ENCODE measurements around the gene TMEFF2. TPM values are rescaled to one million over a fixed set of nuclear protein-coding genes. Genes with fewer than 3 reads are reported as not detected.

Gene TMEFF2
- total RNA-seq, 1 donor from 2014 or later = 6.5 TPM

- DNase-seq (ENCODE audit: low read depth) = no peak
Measured at GRCh38 chr2:192070099-192070498, 124.6 kb downstream of the TMEFF2 start.

DNA sequence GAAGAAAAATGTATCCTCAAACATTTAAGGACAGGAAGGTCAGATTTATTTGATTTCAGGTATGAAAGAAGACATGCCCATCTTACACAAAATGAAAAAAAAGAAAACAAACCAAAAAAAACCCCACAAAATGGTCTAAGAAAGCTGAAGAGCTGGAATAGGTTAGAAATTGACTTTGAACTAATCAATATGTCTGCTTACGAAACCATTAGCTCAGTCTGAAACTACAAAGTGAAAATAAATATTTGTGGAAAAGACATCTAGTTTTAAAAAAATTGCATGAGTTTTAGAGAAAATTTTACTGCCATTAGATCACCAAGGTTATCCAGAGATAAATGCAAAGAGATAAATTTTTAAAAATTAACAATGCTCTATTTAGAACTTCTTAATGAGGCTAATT, 125.3 kb downstream of the TMEFF2 start:
- no peak for DNase-seq (ENCODE audit: low read depth)

DNA sequence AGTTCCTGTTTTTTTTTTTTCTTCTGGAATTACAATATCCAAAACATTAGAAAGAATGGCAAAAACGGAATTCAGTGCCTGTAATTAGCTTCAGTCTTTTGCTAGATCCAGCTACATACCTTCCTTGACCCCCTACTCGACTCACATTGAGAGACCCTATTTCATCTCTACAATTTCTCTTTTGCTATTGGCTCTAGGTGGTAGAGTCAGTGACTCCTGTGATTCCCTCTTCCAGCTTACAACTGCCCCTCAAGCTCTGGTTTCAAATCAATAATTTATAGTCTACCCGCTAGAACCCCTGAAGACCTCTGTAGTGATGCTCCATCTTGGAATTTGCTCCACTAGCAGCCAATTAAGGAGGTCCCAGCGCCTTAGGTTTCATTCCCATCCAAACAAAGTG, 125.8 kb downstream of the TMEFF2 start:
- no peak for DNase-seq (ENCODE audit: low read depth)

- no peak for DNase-seq (ENCODE audit: low read depth)
Measured at GRCh38 chr2:192067631-192068030, 127.1 kb downstream of the TMEFF2 start.

GRCh38 chr2:192064459-192064858, 130.3 kb downstream of the TMEFF2 start:
- DNase-seq (ENCODE audit: low read depth) = no peak

DNA sequence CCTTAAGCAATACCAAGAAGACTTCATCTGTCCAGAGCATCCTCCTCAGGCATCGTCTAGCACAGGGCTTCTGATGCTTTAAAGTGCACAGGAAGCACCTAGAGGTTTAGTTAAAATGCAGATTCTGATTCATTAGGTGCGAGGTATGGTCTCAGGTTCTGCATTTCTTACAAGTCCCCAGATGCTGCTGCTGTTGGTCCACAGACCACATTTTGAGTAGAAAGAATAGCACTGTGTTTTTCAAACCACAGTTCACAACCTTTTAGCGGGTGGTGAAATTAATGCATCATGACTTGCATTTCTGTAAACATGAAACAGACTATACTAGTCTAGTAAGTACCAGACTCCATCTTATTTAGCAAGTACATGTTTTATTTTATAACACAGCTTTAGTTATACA, 134.6 kb downstream of the TMEFF2 start:
- DNase-seq (ENCODE audit: low read depth) = no peak

GRCh38 chr2:192059266-192059665, 135.5 kb downstream of the TMEFF2 start:
- no peak for DNase-seq (ENCODE audit: low read depth)

GRCh38 chr2:192053921-192054320, 140.8 kb downstream of the TMEFF2 start:
- no peak for DNase-seq (ENCODE audit: low read depth)

DNA sequence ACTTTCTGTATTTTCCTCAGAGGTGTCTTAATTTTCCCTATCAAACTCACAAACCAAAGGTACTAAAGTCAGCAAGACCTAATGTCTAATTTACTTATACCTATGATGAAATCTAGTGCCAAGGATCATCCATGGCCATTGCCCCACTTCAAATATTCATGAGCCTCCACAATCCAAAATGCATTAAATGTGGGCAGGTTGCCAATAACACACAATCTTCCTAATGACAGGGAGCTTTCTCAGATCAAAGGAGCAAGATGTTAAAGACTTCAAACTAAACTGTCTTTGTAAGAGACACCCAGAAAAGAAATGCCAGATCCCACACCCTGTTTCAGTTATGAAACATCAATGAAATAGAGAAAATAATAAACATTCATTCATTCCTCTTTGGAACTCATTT, 143.2 kb downstream of the TMEFF2 start:
- no peak for DNase-seq (ENCODE audit: low read depth)

DNA sequence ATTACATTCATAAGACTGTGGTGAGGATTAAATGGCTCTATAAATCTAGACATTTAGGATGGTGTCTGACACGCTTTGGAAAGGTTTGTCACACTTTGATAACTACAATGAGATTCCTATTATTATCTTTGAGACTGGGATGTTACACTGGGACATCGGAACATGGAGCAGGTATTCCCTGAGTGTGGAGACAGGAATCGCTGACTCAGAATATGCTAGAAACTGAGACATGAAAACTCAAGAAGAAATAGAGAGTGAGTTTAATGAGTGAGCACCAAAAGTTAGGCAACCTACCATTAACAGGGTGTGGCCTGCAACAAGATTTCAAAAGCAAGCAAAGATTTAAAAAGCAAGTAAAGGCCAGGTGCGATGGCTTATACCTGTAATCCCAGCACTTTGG, 145.4 kb downstream of the TMEFF2 start:
- no peak for DNase-seq (ENCODE audit: low read depth)

DNA sequence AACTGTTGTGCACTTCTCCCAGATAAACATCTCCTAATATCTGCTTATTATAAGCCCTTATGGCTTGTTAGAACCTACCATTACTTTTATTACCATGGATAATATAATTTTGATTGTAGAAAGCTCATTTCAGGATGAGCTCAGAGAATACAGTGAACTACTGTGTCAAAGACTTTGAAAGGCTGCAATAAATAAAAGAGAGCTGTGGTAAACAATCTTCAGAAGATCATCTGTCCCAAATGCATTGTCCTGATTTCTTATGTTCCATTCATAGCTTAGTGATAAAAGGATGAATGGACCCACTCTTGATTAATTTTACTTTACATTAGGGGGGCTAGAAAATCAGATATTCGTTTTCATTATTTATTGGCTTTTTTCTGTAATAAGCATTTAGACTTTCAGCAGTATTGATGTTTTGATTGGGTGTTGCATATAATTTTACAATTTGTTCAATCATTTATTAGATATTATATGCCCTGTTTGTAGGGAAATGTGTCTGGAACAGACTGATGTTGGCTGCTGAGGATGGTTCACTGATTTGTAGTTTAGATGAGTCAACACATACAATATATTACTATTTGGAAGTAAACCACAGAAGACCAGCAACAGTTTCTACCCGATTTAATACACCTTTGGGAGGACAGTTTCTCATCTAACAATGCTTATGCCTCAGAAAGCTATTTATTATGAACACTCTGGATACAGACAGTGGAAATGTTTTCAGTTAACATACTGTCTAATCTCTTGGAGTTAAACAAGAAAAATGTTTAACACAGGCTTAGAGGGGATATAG, 147.2 kb downstream of the TMEFF2 start:
- no peak for DNase-seq (ENCODE audit: low read depth)

DNA sequence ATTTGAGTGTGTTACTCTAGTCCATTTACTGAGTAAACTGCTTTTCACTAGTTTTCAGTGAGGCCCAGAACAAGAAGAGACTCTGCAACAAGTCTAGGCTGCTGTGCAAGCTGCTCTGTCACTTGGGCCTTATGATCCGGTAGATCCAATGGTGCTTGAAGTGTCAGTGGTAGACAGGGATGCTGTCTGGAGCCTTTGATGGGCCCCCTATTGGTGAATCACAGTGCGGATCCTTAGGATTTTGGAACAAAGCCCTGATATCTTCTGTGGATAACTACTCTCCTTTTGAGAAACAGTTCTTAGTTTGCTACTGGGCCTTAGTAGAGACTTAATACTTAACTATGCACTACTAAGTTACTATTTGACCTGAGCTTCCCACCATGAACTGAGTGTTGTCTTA, 150.2 kb downstream of the TMEFF2 start:
- DNase-seq (ENCODE audit: low read depth) = no peak

DNA sequence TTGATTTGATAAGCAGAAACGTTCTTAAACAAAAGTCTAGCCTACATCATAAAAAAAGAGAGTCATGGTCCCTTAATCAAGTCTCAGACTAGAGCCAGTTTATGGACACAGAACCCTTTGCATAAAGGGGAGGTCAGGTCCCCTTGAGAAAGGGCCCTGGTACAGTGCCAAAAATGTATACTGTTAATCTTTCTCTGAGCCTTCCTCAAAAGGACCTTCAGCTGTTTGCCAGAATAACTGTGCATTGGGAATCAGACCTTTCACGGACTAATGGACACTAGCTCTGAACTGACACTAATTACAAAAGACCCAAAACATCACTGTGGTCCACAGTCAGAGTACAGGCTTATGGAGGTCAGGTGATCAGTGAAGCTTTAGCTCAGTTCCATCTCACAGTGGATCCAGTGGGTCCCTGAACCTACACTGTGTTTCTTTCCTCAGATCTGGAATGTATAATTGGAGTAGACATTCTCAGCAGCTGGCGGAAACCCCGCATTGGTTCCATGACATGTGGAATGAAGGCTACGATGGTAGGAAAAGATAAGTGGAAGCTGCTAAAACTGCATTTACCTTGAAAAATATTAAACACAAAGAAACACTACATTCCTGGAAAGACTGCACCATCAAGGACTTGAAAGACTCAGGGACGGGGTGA, 151.4 kb downstream of the TMEFF2 start:
- DNase-seq (ENCODE audit: low read depth) = no peak

DNA sequence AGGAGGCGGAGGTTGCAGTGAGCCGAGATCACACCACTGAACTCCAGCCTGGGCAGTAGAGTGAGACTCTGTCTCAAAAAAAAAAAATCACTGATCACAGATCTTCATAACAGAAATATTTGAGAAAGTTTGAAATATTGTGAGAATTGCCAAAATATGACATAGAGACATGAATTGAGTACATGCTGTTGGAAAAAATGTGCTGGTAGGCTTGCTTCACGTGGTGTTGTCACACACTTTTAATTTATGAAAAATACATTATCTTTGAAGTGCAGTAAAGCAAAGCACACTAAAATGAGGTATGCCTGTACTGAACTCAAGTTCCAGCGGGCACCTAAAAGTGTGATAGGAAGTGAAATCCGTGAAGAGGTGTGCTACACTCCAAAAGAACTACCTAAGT, 152.6 kb downstream of the TMEFF2 start:
- DNase-seq (ENCODE audit: low read depth) = no peak

DNA sequence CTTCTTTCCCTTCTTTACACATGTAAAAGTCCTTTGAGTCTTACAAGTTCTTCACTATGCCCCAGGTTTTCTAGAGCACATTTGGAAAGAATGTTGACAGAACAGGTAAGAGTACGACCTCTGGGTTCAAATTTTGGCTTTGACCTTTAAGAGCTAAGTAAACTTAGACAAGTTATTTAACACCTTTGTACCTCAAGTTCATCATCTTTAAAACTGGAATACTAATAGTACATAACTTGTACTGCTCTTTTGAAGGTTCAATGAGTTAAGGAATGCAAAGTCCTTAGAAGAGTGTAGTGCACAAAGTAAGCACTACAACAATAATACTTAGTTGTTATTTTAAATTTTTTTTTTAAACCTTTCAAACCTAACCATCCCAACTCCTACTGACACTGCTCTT, 156.6 kb downstream of the TMEFF2 start:
- DNase-seq (ENCODE audit: low read depth) = no peak

GRCh38 chr2:192035731-192036442, 158.8 kb downstream of the TMEFF2 start:
- peak; percentile 71 for DNase-seq (ENCODE audit: low read depth)

DNA sequence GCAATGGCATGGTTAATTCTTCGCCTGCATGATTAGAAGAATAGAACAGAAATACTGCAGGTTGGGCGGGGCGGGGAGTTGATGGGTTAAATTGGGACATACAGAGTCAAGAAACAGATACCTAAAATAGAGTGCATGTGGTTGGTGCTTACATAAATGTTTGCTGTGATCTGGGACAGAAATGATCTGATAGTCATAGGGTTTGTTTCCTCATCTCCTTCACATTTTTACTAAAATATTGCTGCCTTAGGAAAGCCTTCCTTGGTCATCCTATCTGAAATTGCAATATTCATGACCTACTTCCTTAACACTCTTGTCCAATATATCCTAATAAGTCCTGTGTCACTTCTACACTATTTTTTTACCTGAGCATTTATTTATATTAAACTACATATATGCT, 163.9 kb downstream of the TMEFF2 start:
- no peak for DNase-seq (ENCODE audit: low read depth)

DNA sequence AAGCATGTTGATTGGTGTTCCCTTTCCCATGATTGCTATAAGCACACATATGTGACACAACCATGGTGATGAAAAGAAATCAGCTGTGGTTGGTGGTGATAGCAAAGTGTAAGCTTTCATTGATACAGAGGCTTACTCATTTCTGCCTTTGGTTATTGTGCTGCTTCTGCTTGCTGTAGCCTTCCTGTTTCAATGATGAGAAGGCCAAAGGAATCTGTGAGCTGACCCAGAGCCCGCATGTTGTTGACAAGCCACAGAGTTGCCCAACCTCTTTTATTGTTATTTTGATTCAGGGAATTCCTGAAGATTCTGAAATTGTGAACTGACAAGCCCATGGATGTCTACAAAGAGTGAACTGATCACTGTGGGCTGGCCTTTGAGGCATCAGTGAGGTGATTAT, 164.4 kb downstream of the TMEFF2 start:
- no peak for DNase-seq (ENCODE audit: low read depth)

DNA sequence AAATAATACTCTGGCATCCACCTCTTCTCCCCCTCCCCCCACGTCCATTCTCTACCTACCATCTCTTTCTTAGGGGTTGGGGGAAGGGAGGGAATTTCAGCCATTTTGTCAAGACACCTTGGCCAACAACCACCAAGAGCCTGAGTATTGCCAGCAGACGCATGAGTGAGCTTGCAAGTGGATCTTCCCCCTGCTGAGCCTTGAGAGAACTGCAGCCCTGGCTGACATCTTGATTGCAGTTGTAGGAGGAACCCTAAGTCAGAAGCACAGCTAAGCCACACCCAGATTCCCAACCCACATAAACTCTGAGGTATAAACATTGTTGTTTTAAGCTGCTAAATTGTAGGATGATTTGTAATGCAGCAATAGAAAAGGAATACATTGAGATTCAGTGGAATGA, 165.6 kb downstream of the TMEFF2 start:
- DNase-seq (ENCODE audit: low read depth) = no peak

GRCh38 chr2:192026825-192027120, 168.0 kb downstream of the TMEFF2 start:
- DNase-seq (ENCODE audit: low read depth) = no peak

GRCh38 chr2:192026059-192026824, 168.5 kb downstream of the TMEFF2 start:
- no peak for DNase-seq (ENCODE audit: low read depth)

DNA sequence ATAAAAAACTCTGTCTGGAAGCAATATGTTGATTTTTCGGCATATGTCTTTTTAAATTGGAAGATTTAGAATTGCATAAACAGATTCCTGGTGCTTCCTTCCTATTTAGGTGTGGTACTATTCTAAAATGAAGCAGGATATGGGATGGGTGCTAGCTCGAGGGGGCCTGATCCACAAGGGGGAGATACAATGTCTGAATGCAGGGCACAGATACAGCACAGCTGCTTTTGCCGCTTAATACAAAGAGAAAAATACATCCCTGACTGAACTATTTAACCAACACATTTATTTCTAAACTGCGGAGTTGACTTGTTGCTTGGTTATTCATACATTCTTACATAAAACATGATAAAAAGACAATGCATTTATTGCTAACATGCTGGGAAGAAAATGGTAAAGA, 169.1 kb downstream of the TMEFF2 start:
- no peak for DNase-seq (ENCODE audit: low read depth)

Data from myocyte (in vitro differentiated cells).